MV-4-11 (cell line): ENCODE measurements around the gene MFSD6L.
"Not testable (repeated sequence)": the region's sequence is repeated elsewhere in the genome, so short reads cannot be mapped to it uniquely, and the experiment has no call there.

Experiments
- DNase-seq: peaks from one replicate; lab custom pipeline; 2025; lab: John Stamatoyannopoulos, UW

The MFSD6L gene

DNA sequence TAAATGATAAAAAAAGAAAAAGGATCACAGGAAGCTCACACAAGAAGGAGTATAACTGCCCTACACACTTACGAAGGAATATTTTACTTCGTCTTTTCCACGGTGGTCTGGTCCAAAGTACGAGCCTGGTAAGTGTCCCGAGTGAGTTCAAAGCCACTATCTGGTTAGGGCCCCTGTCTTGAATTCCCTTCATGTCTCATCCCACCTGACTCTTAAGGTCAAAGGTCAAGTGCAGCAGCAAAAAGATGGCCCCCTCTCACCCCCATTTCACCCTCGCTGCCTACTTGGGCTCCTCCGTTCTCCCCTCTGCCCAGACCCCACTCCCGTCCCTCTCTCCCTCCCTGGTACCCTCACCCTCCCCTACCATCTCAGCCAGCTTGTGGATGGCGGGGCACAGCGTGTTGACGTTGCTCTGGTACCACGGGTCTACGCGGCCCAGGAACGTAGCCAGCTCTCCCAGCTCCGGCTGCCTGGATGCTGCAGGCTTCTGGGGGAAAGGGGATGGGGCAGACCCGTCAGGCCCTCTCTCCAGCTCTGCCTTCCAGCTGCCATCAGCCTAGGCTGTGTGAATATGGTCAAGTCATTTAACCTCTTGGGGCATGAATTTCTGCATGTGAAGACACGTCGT lies 27.8 kb upstream of the MFSD6L start:
- DNase-seq, result no peak

DNA sequence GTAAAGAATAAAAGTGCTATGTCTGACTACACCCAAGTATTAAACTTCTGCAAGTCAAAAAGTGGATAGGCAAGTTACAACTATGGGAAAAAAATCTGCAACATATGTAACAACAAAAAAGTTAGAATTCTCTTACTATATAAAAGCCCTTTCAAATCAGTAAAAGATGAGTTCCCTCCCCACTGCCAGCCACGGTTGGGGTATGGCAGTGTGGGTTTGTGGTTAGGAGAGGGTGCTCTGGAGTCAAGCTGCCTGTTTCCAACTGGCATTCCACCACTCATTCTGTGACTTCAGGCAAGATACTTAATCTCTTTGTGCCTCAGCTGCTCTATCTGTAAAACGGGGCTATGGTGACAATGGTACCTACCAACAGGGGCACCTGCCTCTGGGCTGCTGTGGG lies 26.6 kb upstream of the MFSD6L start:
- DNase-seq, result peak; percentile 5

DNA sequence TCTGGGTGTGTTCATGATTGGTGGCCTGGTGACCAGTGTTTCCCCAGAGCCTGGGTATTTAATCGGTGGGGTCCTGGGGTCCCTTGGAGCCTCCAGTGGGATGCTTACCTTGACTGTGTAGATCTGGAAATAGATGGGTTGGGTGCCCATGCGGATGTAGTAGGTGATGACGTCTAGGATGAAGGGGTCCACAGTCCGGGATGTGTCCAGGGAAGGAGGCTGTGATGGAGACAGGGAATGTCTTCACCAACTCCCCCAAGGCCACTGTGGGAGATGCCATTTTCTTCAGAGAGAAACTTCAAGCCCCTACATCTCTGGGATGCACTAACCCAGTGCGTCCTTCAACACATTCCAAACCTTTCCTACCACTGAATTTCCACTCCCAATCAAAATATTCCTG lies 24.1 kb upstream of the MFSD6L start:
- DNase-seq, result no peak

DNA sequence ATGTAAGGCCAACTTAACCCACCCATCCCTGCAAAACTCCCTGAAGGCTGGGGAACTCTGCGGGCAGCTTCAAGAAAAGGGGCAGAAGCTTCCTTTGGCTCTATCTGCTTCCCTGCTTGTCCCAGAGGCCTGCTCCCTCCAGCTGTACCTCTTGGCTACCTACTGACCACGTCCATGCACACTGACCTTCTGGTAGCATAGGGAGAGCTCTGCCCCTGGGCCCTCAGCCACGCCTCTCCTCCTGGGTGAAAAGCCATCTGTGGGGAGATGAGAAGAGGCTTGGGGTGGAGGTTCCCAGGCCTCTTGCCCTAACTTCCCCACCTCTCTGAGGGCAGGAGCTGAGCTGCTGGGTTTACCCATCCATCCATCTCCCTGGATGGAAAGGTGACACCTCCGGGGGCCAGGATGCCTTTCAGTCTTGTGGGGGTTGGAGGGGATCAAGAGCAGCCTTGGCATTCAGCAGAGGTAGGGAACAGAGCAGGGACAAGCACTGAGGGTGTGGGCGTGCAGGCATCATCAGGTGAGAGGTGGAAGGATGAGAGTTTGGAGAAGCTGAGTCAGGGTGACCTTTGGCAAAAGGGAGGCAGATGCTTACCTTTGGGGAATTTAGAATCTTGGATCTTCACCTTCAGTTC lies 23.4 kb upstream of the MFSD6L start:
- DNase-seq, result no peak

DNA sequence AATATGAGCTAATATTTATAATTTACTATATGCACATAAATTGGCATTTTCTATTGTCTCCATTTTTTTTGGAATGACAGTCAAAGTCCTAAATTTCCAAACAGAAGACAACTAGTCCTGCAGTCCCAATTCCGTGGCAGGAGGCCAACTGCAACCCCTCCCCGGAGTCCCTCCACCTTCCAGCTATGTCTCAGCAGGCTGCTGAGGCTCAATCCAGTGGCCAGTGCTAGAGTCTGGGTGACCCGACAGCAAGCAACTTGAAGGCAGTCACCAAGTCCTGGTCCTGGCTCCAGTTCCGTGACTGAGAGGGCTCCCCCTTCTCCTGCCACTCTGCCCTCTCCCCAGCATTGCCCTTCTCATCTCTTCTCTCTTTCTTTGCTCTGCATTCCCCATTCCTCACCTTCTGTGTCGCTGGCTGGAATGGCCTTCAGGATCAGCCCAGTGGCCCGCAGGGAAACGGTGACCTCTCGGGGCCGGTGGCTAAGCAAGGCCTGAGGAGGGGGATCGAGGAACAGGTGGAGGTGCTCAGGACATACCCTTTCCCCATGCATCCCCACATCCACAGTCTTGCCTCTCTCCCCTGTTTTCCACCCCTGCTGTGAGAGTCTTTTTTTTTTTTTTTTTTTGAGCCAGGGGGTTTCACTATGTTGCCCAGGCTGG lies 22.4 kb upstream of the MFSD6L start:
- no peak for DNase-seq

DNA sequence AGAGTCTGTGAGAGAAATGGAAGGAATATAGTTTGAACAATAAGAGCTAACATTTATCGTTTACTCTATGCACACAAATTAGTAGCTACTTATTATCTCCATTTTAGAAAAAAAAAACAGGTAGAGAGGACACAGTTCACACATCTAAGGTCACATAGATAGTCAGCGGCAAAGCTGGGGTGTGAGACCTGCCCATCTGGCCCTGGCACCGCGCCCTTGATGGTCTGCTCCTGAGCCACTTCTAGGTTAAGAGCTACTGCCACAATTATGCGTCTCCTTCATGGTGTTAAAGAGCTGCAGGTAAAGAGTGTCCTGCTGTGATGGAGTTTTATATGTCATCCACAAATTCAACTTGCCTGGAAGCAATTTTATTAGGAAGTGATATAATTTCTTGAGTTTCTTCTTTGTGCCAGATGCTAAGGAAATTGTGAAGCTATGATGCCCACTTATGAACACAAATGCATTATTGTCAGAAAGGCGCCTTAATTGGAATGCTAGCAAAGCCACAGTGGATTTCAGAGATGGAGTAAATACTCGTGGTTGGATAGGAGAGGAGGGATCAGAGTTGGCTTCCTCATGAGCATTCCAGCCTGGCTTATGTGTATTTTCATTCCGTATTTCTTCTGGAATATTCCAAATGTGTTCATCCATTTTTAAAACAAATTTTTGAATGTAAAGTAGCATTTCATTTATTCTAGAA lies 21.3 kb upstream of the MFSD6L start:
- DNase-seq, result no peak

DNA sequence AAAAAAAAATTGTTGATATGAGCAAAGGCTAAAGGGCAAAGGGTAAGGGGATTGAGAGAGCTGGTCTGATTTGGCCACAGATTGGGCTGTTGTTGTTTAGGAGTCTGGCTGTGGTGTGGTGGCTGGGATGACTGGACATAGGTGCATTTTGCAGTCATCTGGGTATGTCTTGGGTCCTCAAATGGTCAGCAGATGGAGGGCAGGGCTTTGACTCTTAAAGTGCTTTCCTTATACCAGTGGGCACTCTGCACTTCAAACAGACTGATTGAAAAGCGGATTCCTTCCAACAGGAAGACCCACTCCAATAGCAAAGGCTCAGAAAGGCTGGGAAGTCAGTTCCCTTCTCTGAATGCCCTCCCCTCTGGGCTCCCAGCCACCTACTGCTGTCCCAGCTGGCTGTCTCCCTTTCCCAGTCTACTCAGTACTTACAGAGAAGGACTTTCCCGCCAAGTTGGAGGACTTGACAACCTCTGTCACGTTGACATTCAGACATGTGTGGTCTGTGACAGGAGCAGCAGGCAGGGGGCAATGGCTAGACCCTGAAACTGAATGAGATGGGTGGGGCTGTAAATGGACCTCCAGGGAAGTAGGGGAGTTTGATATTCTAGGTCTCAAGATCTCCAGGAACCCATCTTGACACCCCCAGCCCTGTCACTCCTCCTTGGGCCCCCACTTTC lies 19.6 kb upstream of the MFSD6L start:
- no peak for DNase-seq

DNA sequence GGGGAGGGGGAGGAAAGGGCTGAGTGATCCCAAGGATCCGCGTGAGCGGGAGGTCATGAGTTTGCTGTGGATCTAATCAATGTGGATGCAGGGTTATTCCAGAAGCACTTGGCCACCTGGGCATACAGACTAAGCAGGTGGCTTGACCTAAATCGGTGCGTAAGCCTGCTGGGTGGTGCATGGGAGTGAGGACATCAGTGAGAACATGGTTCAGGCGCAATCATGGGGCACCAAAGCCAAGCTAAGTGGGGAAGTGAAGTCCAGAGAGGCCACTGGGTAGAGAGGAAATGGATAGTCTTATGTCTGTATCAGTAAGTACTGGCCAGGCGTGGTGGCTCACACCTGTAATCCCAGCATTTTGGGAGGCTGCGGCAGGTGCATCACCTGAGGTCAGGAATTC lies 18.9 kb upstream of the MFSD6L start:
- no peak for DNase-seq

DNA sequence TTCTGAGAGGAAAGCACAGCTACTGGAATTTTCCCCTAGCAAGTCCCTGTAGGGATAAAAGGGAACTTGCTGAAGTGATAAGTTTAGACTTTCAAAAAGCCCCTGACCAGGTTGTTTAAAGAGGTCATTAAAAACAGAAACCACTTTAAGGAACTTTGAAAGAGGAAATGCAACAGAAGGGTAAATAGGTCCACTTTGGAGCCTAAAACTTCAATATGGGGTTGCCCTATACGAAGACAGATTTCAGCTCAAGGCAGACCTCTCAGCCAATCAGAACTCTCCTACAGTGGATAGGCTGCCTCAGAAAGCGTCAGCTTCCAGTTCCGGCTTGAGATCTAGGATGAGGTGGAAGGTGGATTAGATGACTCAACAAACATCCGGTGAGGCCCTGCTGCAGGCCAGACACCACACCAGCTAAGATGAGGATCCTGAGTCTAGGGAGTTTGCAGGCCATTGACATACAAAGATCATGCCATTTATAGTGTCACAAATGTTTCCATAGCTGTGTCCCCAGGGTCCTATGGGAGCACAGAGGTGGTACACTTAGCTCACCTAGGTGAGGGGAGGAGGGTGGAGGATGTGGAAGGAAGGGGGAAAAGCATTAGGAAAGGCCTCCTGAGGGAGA lies 7.9 kb upstream of the MFSD6L start:
- DNase-seq, result peak; percentile 100

DNA sequence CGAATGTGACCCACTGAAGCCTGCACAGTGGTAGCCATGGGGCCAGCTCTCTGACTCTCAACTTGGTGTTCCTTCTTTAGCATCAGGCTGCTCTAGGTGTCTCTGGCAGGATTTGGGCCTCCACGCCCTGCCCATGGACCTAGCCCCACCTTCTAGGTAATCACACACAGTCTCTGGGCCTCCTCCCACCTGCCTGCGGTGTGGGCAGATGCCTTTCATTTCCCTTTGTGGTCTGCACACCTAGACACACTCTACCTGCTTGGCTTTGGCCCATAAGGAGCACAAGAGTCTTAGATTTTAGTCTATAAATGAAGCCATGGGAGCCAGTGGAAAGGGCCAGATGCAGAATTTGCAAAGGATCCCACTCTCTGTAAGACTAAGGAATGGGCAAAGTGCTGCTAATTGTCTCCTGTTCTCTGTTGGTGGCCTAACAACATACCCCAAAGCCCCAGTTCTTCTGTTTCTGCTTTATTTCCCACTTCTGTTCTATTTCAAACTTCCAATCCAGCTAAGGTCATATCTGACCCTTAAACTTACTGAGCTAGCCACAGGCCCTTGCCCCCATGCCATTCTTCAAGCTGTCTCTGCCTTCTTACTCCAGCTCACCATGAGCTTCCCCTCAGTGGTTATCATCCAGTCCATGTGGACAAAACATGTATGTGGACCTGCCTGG lies 7.2 kb upstream of the MFSD6L start:
- no peak for DNase-seq

DNA sequence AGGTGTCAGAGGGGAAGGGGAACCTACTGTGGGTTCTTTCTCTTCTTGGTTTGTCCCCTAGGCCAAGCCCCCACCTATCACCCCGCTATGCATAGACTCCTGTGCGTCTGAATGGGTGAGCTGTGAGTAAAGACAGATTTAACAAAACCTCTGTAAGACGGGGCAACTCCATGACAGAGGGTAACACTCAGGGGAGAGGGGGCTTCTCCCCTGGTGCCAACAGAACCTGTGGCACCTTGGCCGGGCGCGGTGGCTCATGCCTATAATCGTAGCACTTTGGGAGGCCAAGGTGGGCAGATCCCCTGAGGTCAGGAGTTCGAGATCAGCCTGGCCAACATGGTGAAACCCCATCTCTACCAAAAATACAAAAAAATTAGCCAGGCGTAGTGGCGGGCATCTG lies 6.2 kb upstream of the MFSD6L start:
- DNase-seq, result not testable (repeated sequence)

DNA sequence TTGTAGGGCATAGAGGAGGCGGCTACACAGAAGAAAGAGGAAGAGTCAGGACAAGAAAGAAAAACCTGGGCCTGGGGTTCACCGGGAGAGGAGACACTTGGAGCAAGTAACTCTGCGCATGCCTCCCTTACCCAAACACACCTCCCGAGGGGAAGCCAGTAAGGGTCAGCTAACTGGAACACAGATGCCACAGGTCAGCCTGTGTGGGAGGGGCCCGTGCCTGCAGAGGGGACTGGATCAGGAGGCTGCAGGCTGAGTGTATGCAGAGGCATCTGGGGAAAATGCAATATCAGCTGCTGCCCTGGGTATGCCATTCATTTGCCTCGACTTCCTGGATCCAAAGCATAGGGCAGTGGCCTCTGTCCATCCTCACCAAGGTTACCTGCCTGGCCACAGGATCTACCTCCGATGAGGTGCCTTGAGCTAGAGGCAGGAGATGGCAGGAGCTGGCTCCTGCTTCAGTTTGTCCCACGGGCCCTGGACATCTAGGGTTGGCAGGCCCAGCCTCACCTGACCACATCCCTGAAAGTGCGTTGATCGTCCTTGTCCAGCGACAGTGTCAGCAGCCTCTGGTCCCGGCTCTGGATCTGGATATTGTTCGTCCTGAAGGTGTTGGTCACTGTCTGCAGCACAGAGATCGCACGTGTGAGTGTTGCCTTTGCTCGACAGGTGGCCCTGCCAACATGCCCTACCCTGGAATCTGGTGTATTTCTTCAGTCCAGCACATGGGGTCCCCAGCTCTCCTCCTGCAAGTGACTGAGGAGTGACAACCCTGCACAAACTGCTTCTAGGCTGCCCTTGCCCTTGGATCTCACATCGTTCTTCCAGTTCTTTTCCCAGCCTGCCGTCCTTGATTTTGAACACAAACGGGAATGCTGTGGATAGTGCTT lies 4.6 kb upstream of the MFSD6L start:
- no peak for DNase-seq

DNA sequence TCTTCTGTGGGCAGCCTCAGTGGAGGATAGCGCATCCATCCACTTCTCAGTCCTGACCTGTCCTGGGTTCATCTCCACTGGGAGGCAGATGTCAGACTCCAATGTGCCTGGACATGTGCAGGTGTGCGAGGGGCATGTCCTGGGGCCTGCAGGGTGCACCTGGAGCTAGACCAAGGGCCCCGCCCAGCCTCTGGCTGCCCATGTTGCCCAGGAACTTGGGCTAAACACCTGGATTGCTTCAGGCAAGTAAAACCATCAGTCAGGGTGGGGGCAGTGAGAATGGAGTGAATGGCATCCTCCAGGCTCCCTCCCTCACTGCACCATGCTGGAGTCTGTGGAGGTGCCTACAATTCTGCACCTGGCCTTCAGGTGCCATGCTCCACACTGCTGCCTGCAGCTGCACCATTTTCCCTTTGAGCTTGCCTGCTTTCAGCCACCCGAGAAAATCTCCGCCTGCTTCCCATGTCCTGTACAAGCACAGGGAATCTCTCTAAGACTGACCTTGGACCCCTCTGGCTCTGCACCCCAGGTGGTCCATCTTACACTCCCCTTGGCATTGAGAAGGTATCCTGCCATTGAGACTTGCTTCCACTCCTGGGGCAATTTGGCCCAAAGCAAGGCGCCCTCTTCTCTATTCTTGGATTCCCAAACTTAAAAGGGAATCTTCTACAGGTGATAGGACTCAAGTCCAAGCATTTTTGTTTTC lies 2.1 kb upstream of the MFSD6L start:
- no peak for DNase-seq

DNA sequence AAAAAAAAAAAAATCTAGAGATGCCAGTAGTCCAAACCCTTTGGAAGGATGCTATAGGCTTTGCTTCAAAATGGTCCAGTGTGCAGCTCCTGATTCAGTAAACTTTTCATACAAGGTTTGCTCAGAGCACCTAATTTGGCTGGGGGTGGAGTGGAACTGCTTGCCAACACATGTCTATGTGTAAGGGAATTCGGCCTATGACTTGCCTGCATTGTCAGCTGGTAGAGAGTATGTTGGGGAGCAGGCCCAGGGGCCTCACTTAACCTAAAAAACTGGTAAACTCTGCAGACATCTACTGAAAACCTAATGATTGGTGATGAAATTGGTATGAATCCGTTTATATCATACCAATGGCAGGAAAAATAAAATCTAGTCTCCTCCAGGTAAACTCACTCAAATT lies 1.5 kb upstream of the MFSD6L start:
- no peak for DNase-seq

DNA sequence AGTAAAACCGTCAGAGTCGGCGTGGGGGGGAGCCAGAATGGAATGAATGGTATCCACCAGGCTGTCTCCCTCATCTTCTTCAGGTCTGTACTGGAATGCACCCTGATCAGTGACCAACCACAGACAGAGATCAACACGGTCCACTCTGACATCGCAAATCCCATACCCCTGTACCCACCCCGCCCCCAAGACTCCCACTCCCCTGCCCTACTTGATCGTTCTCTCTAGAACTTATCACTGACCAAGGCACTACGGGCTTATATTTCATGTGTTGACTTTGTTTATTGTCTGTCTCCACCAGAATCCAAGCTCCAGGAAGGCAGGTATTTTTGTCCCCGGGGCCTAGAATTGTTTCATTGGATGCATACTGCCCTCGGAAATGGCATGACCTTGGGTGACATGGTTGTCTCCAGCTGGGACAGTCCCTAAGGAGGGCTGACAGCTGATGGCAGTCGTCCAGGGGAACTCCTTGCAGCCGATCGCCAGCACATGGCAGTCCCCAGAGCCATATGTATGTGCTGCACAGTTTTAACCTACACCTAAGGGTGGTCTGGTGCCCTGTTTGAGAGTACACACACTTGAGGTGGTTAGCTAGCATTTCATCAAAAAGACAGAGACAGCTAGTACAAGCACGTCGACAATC lies 526 bp upstream of the MFSD6L start:
- no peak for DNase-seq

DNA sequence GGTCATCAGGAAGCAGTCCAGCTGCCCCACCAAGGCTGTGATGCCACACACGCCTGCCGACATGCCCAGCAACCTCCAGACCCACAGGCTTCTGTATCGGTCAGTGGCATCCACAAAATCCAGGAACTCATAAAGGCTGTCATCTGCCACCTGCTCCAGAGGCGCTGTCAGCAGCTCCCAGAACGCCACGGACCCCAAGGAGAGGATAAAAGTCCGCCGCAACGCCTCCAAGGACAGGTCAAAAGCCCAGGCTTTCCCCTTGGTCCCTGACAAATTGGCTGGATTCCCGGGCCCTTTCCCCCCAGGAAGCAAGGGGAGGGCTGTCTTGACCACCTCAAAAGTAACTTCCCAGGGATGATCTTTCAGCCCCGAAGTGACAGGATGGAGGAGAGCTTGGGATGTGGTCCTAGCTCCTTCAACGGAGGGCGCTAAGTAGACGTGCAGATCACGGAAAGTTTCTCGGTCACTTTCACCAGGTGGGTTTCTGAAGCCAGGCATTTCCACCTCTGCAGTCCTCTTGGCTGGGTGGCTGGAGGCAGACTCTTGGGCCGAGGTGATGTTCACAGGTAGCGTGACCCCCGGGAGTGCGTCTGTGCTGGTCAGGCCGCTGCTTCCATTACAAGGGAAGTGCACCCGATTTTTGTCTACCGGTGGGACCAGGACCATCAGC lies 854 bp downstream of the MFSD6L start:
- no peak for DNase-seq

DNA sequence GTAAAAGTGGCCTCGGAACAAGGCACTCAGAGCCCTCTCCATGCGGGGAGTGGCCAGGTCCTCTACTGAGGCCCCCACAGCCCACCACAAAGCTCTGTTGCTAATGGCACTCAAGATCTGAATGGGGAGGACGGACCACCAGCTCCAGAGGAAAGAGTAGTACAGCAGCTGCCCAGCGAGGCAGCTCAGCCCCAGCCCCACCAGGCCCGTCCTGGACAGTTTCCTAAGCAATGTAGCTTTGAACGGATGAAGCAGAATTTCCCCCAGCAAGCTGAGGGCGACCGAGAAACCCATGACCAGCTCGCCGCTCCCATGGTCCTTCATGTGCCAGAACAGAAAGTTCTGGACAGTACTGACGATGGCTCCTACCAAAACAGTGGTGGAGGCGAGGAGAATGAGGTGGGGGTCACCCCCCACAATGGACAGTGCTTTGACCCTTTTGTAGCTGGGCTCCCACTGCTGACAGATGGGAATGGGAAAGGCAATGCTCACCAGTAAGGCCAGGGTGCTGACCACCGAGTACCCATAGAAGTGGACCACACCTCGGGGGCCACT lies 1.5 kb downstream of the MFSD6L start:
- DNase-seq, result no peak

DNA sequence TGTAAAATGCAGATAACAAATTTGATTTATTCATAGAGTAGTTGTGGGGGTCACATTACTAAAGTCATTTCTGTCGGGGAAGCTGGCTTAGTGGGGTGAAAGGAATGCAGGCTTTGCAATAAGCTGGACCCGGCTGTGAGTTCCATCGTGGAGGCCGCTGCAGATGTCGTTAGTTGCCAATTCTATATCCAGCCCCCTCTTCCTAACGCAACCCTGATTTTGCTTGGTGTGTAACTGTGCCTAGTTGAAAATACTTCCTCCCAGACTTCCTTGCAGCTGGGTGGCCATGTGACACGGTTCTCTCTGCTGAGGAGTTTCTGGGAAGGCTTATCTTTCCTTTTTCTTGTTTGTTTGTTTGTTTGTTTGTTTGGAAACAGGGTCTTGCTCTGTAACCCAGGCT lies 4.5 kb downstream of the MFSD6L start:
- no peak for DNase-seq
